Activated CD4-positive, alpha-beta T cell treated with anti-CD3 and anti-CD28 coated beads for 48 hours (primary cell): ENCODE measurements around the gene ICOSLG.
"Not testable (repeated sequence)": the region's sequence is repeated elsewhere in the genome, so short reads cannot be mapped to it uniquely, and the experiment has no call there.

Source experiments
- DNase-seq: peaks from one replicate; pipeline ENCODE4 v3.0.0-alpha.2; 2020

ICOSLG gene

DNA sequence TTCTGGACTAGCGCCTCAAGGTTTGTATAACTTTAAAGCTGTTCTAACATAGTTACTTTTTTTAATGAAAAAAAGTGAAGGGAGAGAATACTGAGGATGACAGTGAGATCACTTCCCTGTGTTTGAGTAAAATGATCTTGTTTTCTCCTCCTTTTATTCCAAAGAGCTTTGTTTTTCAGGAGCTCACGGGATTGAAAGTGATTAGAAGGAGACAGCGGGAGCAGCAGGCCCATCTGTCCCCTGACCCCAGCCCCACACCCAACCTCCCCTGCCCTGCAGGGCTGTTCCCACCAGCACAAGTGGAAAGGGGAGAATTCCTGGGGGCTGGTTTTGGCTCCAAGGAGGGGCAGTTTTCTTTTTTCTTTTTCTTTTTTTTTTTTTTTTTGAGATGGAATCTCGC lies 23.0 kb upstream of the ICOSLG start:
- DNase-seq = no peak

GRCh38 chr21:44263221-44263760 lies 22.5 kb upstream of the ICOSLG start:
- no peak for DNase-seq

DNA sequence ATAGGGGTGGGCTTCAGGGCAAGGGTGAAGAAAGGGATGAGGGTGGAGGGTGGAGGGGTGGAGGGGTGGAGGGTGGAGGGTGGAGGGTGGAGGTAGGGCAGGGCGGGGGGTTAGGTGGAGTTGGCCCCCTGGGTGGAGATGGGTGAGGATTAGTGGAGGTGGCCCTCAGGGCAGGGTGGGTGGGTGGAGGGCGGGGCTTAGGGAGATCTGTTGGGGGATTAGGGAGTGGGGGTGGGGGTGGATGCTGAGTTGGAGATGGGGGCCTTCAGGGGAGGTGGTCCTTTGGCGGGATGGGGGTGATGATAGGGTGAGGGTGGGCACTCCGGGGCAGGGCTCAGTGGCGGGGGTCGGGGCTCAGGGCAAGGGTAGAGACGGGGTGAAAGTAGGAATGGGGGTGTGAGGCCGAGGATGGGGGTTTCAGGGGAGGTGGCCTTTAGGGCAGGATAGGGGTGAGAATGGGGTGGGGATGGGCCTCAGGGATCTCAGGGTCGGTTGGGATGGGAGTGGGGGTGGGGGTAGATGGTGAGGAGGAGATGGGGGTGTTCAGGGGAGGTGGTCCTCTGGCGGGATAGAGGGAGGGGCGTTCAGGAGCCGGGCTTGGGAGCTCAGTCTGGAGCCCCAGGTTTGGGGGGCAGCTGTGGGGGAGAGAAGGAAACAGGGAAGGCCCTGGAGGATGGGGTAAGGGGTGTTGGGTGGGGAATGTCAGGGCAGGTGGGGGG lies 21.8 kb upstream of the ICOSLG start:
- DNase-seq = no peak

GRCh38 chr21:44261675-44262295 lies 21.0 kb upstream of the ICOSLG start, which contains the start of gene DNMT3L:
Gene DNMT3L, minus strand, starts transcription at chr21:44261897. Its CDS starts 638 bp downstream, at chr21:44261259.
- no peak for DNase-seq

DNA sequence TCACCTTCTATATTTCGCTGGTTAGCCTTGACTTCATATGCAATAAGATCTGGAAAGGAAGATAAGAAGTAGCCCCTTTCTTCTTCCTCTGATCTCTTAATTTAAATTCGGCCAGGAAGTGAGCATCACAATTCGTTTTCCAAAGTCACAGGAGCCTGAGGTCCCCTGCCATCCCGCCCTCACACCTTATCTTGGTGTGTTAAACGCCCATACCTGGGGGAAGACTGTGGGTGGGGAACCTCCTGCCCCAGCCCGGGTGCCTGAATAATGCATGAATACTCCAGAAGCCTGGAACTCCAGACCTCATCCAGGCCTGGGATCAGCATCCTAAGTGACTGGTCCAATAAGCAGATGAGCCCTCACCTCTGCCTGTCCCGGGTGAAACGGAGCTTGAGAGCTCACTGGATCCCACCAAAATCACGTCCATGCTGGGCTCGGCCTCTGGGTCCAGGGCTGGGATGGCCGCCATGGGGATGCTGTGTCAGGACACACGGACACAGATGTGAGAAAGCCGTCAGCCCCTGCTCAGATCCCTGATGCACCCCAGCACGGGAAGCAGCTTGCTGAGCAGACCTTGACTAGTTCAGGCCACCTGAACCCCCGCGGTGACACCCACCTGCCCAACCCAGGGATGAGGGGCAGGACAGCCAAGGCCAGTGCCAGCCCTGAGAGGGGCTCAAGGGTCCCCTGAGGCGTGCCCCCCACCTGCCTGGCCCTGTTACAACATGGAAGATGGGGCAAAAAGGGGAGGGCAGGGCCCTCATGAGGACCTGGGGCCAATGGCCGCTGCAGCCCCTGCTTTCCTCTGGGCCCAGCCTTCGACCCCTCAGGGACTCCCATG lies 20.3 kb upstream of the ICOSLG start:
- DNase-seq = no peak

GRCh38 chr21:44260066-44260465 lies 19.3 kb upstream of the ICOSLG start:
- no peak for DNase-seq

- DNase-seq = no peak
Observed at GRCh38 chr21:44259082-44259705, 18.5 kb upstream of the ICOSLG start.

- no peak for DNase-seq
Observed at GRCh38 chr21:44258056-44258725, 17.4 kb upstream of the ICOSLG start.

DNA sequence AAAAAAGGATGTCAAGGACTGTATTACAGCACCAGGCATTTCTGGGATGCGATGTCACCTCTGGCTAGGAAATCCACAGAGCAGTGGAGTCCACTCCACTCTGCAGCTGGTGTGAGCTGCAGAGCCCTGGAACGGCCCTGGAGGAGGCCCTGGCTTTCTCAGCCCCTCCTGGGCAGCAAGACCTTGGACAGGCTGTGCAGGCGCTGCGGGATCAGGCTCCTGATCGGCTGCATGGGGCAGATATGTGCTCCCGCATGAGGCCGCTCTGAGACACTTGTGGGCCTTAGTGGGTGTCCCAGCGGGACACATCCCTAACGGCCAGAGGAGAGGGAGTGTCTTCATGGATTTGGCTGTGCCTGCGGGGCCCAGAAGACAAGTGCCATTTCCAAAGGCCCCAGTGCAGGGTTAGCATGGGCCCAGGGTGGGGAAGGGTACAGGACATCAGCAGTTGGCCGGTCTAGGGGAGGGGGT lies 14.8 kb upstream of the ICOSLG start:
- DNase-seq = no peak

DNA sequence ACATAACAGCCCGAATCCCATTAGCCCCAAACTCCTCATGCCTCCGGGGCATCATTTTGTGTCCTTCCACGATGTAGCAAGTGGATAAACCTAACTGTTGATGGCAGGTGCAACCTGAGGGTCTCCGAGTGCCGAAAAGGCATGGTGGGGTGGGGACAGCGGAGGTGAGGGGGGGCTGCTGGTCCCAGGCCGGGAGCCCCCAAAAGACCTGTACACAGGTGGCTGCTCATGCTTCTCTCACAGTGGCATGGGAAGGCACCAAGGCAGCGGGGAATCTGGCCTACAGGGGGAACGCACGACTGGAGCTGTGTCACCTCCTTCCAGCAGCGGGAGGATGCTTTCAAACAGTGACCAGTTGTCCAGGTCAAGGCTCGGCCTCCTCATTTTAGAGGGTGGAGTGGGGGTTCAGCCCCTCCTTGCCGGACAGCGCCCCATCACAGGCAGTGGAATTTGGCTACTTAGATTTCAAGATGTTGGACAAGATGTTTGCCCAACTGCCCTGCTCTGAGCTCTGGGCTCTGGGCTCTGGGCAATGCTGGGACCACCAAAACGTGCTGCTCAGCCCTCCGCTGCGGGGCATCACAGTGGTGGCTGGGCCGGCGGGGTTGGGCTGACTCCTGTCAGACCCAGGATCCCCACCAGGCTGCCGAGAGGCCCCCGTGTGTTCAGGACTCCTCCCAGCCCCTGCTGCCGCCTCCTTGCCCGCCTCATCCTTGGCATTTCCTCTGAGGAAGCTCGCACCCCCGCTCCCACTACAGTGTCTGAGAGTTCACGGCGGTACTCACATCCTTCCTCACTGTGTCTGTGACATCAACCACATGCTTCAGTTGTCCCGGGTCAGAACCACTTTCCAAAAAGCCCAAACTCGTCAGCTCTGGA lies 13.3 kb upstream of the ICOSLG start:
- DNase-seq = no peak

GRCh38 chr21:44249204-44250037 lies 8.7 kb upstream of the ICOSLG start:
- not testable (repeated sequence) for DNase-seq

GRCh38 chr21:44247904-44248303 lies 7.2 kb upstream of the ICOSLG start:
- not testable (repeated sequence) for DNase-seq

DNA sequence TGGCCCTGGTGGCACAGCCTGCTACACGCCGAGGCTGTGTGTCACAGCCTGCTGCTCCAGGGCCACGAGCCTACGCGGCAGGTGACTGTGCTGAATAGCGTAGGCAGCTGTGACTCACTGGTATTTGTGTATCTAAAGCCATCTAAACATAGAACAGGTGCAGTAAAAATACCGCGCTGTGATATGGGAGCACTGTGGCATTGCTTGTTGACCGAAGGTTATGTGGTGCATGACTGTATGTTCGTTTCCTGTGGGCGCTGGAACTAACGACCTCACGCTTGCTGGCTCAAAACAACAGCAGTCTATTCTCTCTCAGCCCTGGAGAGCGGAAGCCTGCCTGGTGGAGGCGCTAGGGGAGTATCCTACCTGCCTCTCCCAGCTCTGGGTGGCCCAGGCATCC lies 3.2 kb upstream of the ICOSLG start:
- DNase-seq = not testable (repeated sequence)

GRCh38 chr21:44241281-44241680 lies 538 bp upstream of the ICOSLG start:
- DNase-seq = not testable (repeated sequence)

DNA sequence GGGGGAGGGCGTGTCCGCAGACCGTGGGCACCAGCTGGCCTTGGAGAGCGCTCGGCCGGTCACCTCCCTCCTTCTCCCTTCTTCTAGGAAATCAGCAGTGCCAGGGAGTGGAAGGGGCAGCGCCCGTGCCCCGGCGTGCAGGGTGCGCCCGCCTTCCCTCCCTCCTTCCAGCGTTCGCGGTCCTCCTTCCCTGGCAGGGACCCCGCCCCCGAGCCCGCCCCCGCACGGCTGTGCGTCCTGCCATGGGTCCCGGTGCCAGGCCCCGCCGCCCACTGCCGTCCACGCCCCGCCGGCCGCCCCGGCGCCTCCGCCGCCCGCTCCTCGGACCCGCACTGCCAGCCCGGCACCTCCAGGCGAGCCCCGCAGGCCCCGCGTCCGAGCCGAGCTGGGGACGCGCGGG lies 390 bp downstream of the ICOSLG start:
- DNase-seq = not testable (repeated sequence)

- DNase-seq = not testable (repeated sequence)
Observed at GRCh38 chr21:44229561-44229960, 11.2 kb downstream of the ICOSLG start.

DNA sequence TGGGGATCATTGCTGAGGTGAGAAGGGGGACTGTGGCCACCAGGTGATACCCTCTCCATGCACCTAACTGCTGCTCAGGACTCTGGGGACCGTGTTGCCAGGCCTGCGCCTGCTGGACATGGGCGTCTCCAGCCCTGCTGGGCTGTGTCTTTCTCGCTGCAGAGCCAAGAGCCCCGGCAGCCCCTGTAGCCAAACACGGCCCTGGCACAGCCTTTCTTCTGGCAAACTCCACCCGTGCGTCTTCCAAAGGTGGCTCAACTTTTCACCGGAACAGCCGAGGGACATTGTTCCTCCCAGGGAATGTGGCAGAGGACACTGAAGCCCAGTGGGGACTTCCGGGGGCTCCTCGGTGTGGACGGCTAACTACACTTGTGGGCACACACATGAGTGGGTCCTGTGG lies 12.6 kb downstream of the ICOSLG start:
- DNase-seq = not testable (repeated sequence)

GRCh38 chr21:44227614-44228013 lies 13.1 kb downstream of the ICOSLG start:
- not testable (repeated sequence) for DNase-seq

DNA sequence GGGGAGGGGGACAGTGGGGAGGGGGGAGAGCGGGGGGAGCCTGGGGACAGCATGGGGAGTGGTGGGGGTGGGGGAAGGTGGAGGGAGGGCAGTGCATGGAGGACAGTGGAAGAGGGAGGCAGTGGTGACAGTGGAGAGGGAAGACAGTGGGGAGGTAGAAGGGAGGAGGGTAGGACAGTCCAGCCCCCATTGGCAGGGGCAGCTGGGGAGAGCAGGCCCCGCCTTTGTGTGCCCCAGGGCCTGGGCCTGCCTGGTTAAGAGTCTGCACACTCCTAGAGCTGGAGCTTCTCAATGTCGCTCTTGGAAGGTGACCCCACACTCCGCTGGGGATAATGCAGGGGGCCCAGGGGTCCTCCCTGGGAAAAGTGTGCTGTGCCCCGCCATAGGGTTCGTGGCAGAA lies 15.1 kb downstream of the ICOSLG start:
- DNase-seq = not testable (repeated sequence)

DNA sequence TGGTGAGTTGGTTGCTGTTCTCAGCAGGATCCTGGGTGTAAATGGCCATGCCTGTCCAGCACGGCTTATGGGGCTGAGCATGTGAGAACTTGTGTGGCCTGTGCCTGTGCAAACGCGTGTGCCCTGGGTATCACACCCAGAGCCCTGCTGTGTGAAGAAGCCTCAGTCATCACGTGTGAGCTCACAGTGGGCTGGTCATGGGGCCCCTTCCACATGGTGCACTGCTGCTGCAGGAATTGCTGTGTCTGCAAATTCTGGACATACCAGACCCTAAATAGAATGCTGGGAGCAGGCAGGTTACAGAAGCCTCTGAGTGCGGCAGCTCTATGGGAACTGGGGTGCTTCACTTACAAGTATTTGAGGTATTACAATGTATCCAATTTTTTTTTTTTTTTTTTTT lies 17.4 kb downstream of the ICOSLG start:
- DNase-seq = not testable (repeated sequence)
